NCI-H82 (cell line): Measurements from ENCODE around the gene ALDOC.
"Not testable (repeated sequence)": the region's sequence is repeated elsewhere in the genome, so short reads cannot be mapped to it uniquely, and the experiment has no call there.

Experiments
- DNase-seq: peaks from one replicate; lab custom pipeline; 2025; lab: John Stamatoyannopoulos, UW

The ALDOC gene

GRCh38 chr17:28576758-28577465, at the start of gene ALDOC:
ALDOC (minus strand) TSS chr17:28576895; CDS start chr17:28575532, 1,363 bp downstream.
- peak; percentile 99 for DNase-seq

- no peak for DNase-seq
Observed at GRCh38 chr17:28624148-28624547, 47.5 kb upstream of the ALDOC start.

GRCh38 chr17:28623696-28624095, 47.0 kb upstream of the ALDOC start:
- DNase-seq = no peak

DNA sequence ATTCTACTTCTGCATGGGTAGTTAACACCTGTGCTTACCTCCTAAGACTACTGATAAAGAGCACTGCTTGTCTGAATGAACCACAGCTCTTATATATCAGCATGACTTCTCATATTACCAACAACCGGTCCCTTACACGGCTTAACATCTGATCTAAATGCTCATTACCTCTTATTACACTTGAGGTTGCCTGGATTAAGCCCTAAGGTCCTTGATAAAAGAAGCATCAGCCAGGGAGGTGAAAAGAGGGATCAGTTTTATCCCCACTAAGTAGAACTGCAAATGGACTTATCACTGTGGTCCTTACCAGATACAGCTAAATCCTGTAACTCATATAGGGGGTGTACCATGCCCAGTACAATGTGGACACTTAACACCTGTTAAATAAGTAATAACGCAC, 45.5 kb upstream of the ALDOC start:
- DNase-seq = peak; percentile 86

GRCh38 chr17:28620010-28620409, 43.3 kb upstream of the ALDOC start:
- no peak for DNase-seq

DNA sequence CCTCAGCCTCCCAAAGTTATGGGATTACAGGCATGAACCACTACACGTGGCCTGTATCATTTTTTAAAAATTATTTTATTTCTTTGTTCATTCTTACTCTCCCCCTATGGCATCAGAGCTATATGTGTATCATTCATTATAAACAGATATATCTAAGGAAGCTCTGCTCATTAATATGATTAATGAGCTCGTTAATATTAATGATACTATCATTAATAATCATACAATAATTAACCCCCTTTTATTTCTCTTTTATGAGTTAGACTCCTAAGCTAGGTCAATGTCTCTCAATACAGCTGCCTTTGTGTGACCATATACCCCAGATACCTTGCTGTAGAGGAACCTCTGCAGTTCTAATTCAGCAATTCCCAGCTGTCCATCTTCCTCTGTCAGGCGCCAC, 41.8 kb upstream of the ALDOC start:
- DNase-seq = no peak

GRCh38 chr17:28616281-28616680, 39.6 kb upstream of the ALDOC start:
- no peak for DNase-seq

- no peak for DNase-seq
Observed at GRCh38 chr17:28615260-28615940, 38.7 kb upstream of the ALDOC start.

DNA sequence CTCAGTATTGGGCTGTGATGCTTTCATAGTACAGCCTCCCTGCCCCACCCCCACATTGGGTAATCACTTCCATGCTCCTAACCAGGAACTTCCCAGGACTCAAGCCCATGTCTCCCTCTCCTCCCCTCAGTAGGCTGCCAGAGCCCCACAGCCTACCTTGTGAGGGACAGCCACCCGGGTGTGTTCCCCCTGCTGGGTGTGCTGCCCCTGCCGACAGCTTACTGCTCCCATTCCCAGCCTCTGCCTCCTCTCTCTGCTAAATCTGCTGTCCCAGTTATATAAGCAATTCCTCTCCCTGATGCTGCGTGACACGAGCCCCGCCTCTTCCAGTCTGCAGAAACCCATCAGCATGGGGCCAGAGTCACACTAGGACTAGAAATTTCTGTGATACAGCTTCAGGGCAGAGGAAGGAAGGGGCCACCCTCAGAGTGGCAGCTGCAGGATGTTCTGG, 37.3 kb upstream of the ALDOC start, which contains the start of gene RSKR:
RSKR (minus strand) TSS at position 255 of the 451 bp plus-strand sequence; CDS start at position 231, 24 bp downstream.
- no peak for DNase-seq

GRCh38 chr17:28612936-28613872, 36.5 kb upstream of the ALDOC start:
- DNase-seq = peak; percentile 76

GRCh38 chr17:28612531-28612930, 35.8 kb upstream of the ALDOC start:
- DNase-seq = no peak

- DNase-seq = no peak
Observed at GRCh38 chr17:28610376-28610775, 33.7 kb upstream of the ALDOC start.

DNA sequence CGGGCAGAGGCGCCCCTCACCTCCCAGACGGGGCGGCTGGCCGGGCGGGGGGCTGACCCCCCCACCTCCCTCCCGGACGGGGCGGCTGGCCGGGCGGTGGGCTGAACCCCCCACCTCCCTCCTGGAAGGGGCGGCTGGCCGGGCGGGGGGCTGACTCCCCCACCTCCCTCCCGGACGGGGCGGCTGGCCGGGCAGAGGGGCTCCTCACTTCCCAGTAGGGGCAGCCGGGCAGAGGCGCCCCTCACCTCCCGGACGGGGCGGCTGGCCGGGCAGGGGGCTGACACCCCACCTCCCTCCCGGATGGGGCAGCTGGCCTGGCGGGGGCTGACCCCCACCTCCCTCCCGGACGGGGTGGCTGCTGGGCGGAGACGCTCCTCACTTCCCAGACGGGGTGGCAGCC, 27.3 kb upstream of the ALDOC start:
- DNase-seq = not testable (repeated sequence)

GRCh38 chr17:28599311-28600184, 22.9 kb upstream of the ALDOC start:
- peak; percentile 90 for DNase-seq

DNA sequence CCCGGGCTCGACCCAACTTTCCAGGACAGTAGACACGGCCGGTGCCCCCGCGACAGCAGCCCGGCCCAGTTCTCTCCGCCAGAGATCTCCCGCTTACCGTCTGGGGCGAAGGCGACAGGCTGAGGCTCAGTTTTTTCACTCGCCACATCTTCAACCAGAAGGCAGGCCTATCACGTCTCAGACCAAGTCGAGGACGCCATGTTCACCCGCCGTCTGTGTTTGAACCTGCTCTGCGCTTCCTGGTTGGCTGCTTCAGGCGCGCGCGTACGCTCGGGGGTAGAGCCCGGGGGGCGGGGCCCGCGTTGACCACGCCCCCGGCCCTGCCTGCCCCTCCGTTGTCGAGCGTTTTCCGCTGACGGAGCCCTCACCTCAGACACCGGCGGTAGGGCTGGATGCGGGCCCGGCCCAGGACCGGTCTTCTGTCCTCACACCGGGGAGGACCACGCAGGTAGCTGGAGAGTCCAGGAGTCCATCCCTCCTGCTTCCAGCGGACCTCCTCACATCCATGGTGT, 22.2 kb upstream of the ALDOC start, which contains the start of gene SPAG5:
SPAG5 (minus strand) TSS at position 227 of the 512 bp plus-strand sequence; CDS start at position 148, 79 bp downstream.
- peak; percentile 99 for DNase-seq

DNA sequence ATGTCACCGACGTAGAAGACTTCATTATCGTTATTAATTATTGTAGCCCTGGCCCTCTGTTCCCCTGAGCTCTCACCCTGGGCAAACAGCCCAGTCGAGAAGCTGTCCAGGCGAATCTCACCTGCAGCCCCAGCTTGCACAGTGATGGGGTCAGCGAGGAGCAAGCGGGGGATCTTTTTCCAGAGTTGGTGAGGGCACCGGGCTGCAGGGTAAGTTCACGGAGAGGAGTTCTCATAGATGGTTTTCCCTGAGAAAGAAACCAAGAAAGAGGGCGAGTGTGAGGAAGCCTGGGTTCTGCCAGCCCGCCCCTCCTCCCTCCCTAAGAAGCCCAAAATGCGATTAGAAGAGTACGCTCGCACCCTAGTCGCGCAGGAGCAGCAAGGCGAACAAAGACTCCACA, 21.7 kb upstream of the ALDOC start:
- peak; percentile 95 for DNase-seq

DNA sequence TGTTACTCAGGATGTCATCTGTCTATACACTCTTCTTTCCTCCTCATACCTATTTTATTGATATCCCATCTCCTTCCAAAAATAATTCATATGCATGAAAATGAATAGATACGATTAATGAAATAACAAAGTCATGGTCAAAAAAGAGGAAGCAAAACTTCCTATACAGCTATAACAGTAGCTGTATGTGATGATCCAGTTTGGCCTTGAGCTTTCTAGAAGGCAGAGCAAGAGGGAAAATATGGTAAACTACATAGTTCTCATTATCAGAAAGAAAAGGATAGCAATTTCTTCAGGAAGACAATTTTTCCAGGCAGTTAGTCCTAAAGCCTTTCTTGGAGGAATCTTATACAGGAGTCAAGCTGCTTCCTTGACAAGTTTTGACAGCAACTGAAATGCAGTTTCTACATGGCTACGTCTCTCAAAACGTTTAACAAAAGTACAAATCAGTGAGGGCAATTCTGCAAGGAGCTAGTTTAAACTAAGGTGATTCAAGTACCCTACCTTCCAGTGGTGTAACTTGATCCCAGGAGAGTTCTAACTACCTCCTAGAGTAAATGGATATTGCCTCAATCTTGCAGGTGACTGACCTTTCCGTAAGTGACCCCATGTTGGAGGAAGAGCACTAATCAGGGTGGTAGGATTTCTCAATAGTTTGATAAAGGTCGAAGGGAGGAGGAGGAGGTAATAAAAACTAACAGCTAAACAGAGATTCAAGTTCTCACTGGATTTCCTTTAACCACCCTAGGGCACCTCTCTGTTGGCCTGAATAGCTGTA, 21.1 kb upstream of the ALDOC start:
- DNase-seq = no peak

GRCh38 chr17:28592260-28592659, 15.6 kb upstream of the ALDOC start:
- no peak for DNase-seq

- no peak for DNase-seq
Observed at GRCh38 chr17:28585851-28586250, 9.2 kb upstream of the ALDOC start.

DNA sequence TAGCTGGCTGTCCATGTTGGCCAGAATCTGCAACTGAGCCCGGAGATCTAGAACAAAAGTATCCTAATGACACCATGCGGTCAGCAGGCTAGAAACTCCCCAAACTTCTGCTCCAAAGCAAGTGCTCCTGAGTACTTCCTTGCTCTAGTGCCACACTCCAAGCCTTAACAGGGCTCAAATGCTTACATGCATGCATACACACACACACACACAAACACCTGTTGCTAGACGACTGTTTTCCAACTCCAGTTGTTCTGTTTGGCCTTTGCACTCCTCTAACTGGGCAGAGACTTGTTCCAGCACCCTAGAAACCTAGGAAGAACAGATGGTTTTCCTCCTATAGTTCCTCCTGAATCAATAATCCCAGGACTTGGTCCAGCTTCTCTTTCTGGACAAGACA, 7.7 kb upstream of the ALDOC start:
- DNase-seq = no peak
